ENCODE data around the gene ATP8A2. TPM values are rescaled to one million over a fixed set of nuclear protein-coding genes. Genes with fewer than 3 reads are reported as not detected.
"Not testable (repeated sequence)": the region's sequence is repeated elsewhere in the genome, so short reads cannot be mapped to it uniquely, and the experiment has no call there.

The ATP8A2 gene
- total and polyA plus RNA-seq, 2 donors: 1.1 to 1.5 TPM

DNA sequence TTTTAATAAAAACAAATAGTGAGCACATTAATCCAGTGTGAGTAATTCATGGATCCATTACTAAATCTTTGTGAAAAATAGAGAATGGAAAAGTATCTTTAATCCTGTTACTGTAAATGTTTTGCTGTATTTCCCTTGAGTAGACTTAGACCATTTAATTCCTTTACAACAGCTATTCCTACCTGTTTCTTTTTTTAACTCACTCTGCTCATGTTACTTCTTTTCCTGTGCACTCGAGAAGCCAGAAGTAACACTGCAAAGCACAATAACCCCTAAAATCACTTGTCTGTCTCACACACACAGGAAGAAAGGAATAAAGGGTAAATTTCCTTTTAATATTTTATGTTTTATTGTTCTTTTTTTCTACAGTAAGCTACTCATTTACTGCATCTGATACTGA is 435.8 kb downstream of the ATP8A2 start:
- DNase-seq (ENCODE audit: low read depth in 6 of 9, low spot score in 9 of 9): no peak
- H3K36me3 ChIP-seq (ENCODE audit: control insufficient read depth in 2 of 2, insufficient read depth in 2 of 2, low read length in 1 of 2): no peaks in the 10 kb centered on the region
- no peak overlapping the region for H3K27ac ChIP-seq (ENCODE audit: low read depth in 1 of 2, low read length in 1 of 2)
- H3K27me3 ChIP-seq (ENCODE audit: control insufficient read depth in 2 of 2, insufficient read depth in 1 of 2, low read length in 1 of 2): no peaks in the 10 kb centered on the region
- H3K4me1 ChIP-seq (ENCODE audit: control insufficient read depth in 2 of 2, insufficient read depth in 2 of 2, low read length in 2 of 2): no peaks in the 10 kb centered on the region
- 20% methylated on average over 1 of the region's 1 CpG for WGBS
- no peak overlapping the region for H3K4me3 ChIP-seq (ENCODE audit: low read length in 2 of 2)
- no peaks in the 10 kb centered on the region for H3K9me3 ChIP-seq (ENCODE audit: control insufficient read depth in 2 of 2, insufficient read depth in 1 of 2, low read length in 1 of 2)

- H3K36me3 ChIP-seq (ENCODE audit: control insufficient read depth in 2 of 2, insufficient read depth in 2 of 2, low read length in 1 of 2): no peaks in the 10 kb centered on the region
- WGBS: 92% methylated on average over 3 of the region's 3 CpGs
- DNase-seq (ENCODE audit: low read depth in 6 of 9, low spot score in 9 of 9): no peak
Measured at GRCh38 chr13:25811506-25811905, 439.7 kb downstream of the ATP8A2 start.

DNA sequence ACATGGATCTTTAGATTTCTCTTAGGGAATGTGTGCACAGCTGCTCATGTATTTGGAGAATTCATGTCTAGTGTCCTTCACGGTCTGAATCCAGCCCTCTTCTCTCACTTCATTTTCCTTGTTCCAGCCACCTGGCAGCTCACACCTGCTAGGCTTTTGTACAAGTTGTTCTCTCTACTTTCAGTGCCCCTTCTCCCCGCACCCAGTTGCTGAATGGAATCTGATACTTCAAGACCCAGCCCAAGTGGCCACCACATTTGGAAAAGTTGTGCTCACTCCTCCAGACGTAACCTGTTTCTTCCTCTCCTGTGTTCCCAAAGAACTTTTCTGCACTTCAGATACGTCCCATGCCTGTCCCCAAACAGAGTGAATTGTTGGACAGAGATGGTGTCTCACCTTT is 444.5 kb downstream of the ATP8A2 start:
- no peaks in the 10 kb centered on the region for H3K27me3 ChIP-seq (ENCODE audit: control insufficient read depth in 2 of 2, insufficient read depth in 1 of 2, low read length in 1 of 2)
- DNase-seq (ENCODE audit: low read depth in 6 of 9, low spot score in 9 of 9): no peak
- no peaks in the 10 kb centered on the region for H3K4me1 ChIP-seq (ENCODE audit: control insufficient read depth in 2 of 2, insufficient read depth in 2 of 2, low read length in 2 of 2)
- no peaks in the 10 kb centered on the region for H3K36me3 ChIP-seq (ENCODE audit: control insufficient read depth in 2 of 2, insufficient read depth in 2 of 2, low read length in 1 of 2)
- WGBS: 95% methylated on average over 4 of the region's 4 CpGs
- no peaks in the 10 kb centered on the region for H3K9me3 ChIP-seq (ENCODE audit: control insufficient read depth in 2 of 2, insufficient read depth in 1 of 2, low read length in 1 of 2)
- H3K4me3 ChIP-seq (ENCODE audit: low read length in 2 of 2): no peak overlapping the region
- H3K27ac ChIP-seq (ENCODE audit: low read depth in 1 of 2, low read length in 1 of 2): no peak overlapping the region

More at GRCh38 chr13:25811506-25811905, 439.7 kb downstream of the ATP8A2 start:
- Histone ChIP-seq H3K4me1 (ENCODE audit: control insufficient read depth in 2 of 2, insufficient read depth in 2 of 2, low read length in 2 of 2) (no peaks in the 10 kb centered on the region), H3K9me3 (ENCODE audit: control insufficient read depth in 2 of 2, insufficient read depth in 1 of 2, low read length in 1 of 2) (no peaks in the 10 kb centered on the region), H3K27me3 (ENCODE audit: control insufficient read depth in 2 of 2, insufficient read depth in 1 of 2, low read length in 1 of 2) (no peaks in the 10 kb centered on the region), H3K27ac (ENCODE audit: low read depth in 1 of 2, low read length in 1 of 2) (no peak overlapping the region), H3K4me3 (ENCODE audit: low read length in 2 of 2) (no peak overlapping the region)

GRCh38 chr13:25819856-25820530 is 448.2 kb downstream of the ATP8A2 start:
- DNase-seq (ENCODE audit: low read depth in 6 of 9, low spot score in 9 of 9): no peak
- 87% methylated on average over 10 of the region's 10 CpGs for WGBS
- H3K4me1 ChIP-seq (ENCODE audit: control insufficient read depth in 2 of 2, insufficient read depth in 2 of 2, low read length in 2 of 2): no peaks in the 10 kb centered on the region
- no peaks in the 10 kb centered on the region for H3K27me3 ChIP-seq (ENCODE audit: control insufficient read depth in 2 of 2, insufficient read depth in 1 of 2, low read length in 1 of 2)
- H3K27ac ChIP-seq (ENCODE audit: low read depth in 1 of 2, low read length in 1 of 2): no peak overlapping the region
- no peaks in the 10 kb centered on the region for H3K9me3 ChIP-seq (ENCODE audit: control insufficient read depth in 2 of 2, insufficient read depth in 1 of 2, low read length in 1 of 2)
- H3K4me3 ChIP-seq (ENCODE audit: low read length in 2 of 2): no peak overlapping the region
- H3K36me3 ChIP-seq (ENCODE audit: control insufficient read depth in 2 of 2, insufficient read depth in 2 of 2, low read length in 1 of 2): no peaks in the 10 kb centered on the region

DNA sequence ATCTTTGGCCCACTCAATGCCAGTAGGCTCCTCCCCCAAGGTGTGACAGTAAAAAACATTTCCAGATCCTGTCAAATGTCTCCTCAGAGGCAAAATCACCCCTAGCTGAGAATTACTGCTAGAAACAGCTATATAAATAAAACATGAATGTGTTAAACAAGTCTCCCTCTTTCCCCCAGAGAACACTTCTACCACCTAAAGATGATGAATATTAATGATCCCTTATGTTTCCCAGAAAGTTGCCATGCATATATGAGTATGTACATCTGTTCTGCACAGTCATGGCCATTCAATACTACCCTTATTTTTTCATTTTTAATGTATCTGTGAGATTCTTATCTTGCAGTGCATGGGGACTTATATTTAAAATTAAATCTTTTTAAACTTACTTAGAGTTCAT is 450.0 kb downstream of the ATP8A2 start:
- Histone ChIP-seq H3K27ac (ENCODE audit: low read depth in 1 of 2, low read length in 1 of 2) (no peak overlapping the region), H3K36me3 (ENCODE audit: control insufficient read depth in 2 of 2, insufficient read depth in 2 of 2, low read length in 1 of 2) (no peaks in the 10 kb centered on the region), H3K27me3 (ENCODE audit: control insufficient read depth in 2 of 2, insufficient read depth in 1 of 2, low read length in 1 of 2) (no peaks in the 10 kb centered on the region), H3K4me1 (ENCODE audit: control insufficient read depth in 2 of 2, insufficient read depth in 2 of 2, low read length in 2 of 2) (no peaks in the 10 kb centered on the region), H3K4me3 (ENCODE audit: low read length in 2 of 2) (no peak overlapping the region), H3K9me3 (ENCODE audit: control insufficient read depth in 2 of 2, insufficient read depth in 1 of 2, low read length in 1 of 2) (no peaks in the 10 kb centered on the region)
- DNase-seq (ENCODE audit: low read depth in 6 of 9, low spot score in 9 of 9): no peak

GRCh38 chr13:25827221-25827620 is 455.4 kb downstream of the ATP8A2 start:
- not testable (repeated sequence) for H3K36me3 ChIP-seq (ENCODE audit: control insufficient read depth in 2 of 2, insufficient read depth in 2 of 2, low read length in 1 of 2); H3K9me3 ChIP-seq (ENCODE audit: control insufficient read depth in 2 of 2, insufficient read depth in 1 of 2, low read length in 1 of 2); H3K4me3 ChIP-seq (ENCODE audit: low read length in 2 of 2); H3K27me3 ChIP-seq (ENCODE audit: control insufficient read depth in 2 of 2, insufficient read depth in 1 of 2, low read length in 1 of 2); DNase-seq (ENCODE audit: low read depth in 6 of 9, low spot score in 9 of 9); H3K27ac ChIP-seq (ENCODE audit: low read depth in 1 of 2, low read length in 1 of 2); H3K4me1 ChIP-seq (ENCODE audit: control insufficient read depth in 2 of 2, insufficient read depth in 2 of 2, low read length in 2 of 2)
- 92% methylated on average over 9 of the region's 9 CpGs for WGBS

- H3K36me3 ChIP-seq (ENCODE audit: control insufficient read depth in 2 of 2, insufficient read depth in 2 of 2, low read length in 1 of 2): no peaks in the 10 kb centered on the region
- H3K4me3 ChIP-seq (ENCODE audit: low read length in 2 of 2): no peak overlapping the region
- 88% methylated on average over 5 of the region's 5 CpGs for WGBS
- no peaks in the 10 kb centered on the region for H3K4me1 ChIP-seq (ENCODE audit: control insufficient read depth in 2 of 2, insufficient read depth in 2 of 2, low read length in 2 of 2)
- no peak overlapping the region for H3K27ac ChIP-seq (ENCODE audit: low read depth in 1 of 2, low read length in 1 of 2)
- no peak for DNase-seq (ENCODE audit: low read depth in 6 of 9, low spot score in 9 of 9)
- no peaks in the 10 kb centered on the region for H3K27me3 ChIP-seq (ENCODE audit: control insufficient read depth in 2 of 2, insufficient read depth in 1 of 2, low read length in 1 of 2)
- H3K9me3 ChIP-seq (ENCODE audit: control insufficient read depth in 2 of 2, insufficient read depth in 1 of 2, low read length in 1 of 2): no peaks in the 10 kb centered on the region
Measured at GRCh38 chr13:25827831-25828465, 456.2 kb downstream of the ATP8A2 start.

DNA sequence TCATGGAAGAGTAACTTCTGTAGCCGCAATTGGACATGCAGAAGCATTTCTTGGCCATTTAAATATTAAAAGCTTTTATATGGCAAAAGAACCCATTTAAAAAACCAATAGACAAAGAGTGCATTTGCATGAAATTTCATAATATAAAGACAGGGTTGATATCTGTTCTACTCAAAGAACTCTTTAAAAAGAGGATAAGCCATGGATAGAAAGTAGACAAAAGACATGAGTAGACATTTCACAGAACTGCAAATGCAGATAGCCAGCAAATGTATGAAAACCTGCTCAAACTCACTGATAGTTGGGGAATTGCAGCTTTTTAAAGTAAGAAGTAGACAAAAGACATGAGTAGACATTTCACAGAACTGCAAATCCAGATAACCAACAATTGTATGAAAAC is 462.0 kb downstream of the ATP8A2 start:
- no peak overlapping the region for H3K27ac ChIP-seq (ENCODE audit: low read depth in 1 of 2, low read length in 1 of 2)
- no peak overlapping the region for H3K4me3 ChIP-seq (ENCODE audit: low read length in 2 of 2)
- WGBS: 94% methylated on average over 1 of the region's 1 CpG
- H3K27me3 ChIP-seq (ENCODE audit: control insufficient read depth in 2 of 2, insufficient read depth in 1 of 2, low read length in 1 of 2): no peaks in the 10 kb centered on the region
- H3K36me3 ChIP-seq (ENCODE audit: control insufficient read depth in 2 of 2, insufficient read depth in 2 of 2, low read length in 1 of 2): no peaks in the 10 kb centered on the region
- peaks cover 0 to 2% of the 10 kb centered on the region in 2 donors for H3K4me1 ChIP-seq (ENCODE audit: control insufficient read depth in 2 of 2, insufficient read depth in 2 of 2, low read length in 2 of 2)
- peaks cover 0 to 6% of the 10 kb centered on the region in 2 donors for H3K9me3 ChIP-seq (ENCODE audit: control insufficient read depth in 2 of 2, insufficient read depth in 1 of 2, low read length in 1 of 2)
- no peak for DNase-seq (ENCODE audit: low read depth in 6 of 9, low spot score in 9 of 9)

DNA sequence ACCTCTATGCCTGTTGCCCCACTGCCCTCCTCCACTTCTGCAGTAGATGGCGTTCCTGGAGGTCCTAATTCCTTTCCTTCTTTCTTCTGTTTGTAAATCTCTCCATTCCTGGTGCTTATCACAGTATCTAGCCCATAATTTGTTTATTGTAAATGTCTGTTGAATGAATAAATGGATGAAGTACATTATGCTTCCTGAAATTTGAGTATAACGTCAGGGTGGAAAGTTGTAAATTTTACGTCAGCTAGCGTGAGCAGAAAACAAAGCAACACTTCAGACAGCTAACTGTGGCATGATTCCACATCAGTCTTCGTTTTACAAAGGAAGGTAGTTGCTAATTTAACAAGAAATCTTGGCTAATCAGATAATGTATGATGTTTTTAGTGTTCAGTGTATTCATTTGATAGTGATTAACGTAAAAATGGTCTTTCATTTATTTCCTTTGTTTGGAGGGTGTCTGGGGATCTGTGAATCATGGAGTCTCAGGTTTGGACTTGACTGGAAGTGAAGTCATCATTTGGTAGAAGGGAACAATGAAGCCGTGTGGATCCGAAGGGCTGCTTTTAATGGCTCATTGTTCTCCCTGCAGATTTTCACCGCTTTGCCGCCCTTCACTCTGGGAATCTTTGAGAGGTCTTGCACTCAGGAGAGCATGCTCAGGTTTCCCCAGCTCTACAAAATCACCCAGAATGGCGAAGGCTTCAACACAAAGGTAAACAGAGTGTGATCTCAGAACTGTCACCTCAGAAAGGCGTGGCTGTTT is 465.0 kb downstream of the ATP8A2 start:
- Histone ChIP-seq H3K27me3 (ENCODE audit: control insufficient read depth in 2 of 2, insufficient read depth in 1 of 2, low read length in 1 of 2) (no peaks in the 10 kb centered on the region), H3K27ac (ENCODE audit: low read depth in 1 of 2, low read length in 1 of 2) (peak overlapping the region in 1 of 2 donors; percentile 25), H3K36me3 (ENCODE audit: control insufficient read depth in 2 of 2, insufficient read depth in 2 of 2, low read length in 1 of 2) (no peaks in the 10 kb centered on the region), H3K4me1 (ENCODE audit: control insufficient read depth in 2 of 2, insufficient read depth in 2 of 2, low read length in 2 of 2) (peaks cover 0 to 2% of the 10 kb centered on the region in 2 donors), H3K9me3 (ENCODE audit: control insufficient read depth in 2 of 2, insufficient read depth in 1 of 2, low read length in 1 of 2) (peaks cover 0 to 6% of the 10 kb centered on the region in 2 donors), H3K4me3 (ENCODE audit: low read length in 2 of 2) (no peak overlapping the region)
- WGBS: 70% methylated on average over 12 of the region's 12 CpGs
- DNase-seq (ENCODE audit: low read depth in 6 of 9, low spot score in 9 of 9): no peak
